ENCODE data around the gene SCUBE1.

Gene SCUBE1

DNA sequence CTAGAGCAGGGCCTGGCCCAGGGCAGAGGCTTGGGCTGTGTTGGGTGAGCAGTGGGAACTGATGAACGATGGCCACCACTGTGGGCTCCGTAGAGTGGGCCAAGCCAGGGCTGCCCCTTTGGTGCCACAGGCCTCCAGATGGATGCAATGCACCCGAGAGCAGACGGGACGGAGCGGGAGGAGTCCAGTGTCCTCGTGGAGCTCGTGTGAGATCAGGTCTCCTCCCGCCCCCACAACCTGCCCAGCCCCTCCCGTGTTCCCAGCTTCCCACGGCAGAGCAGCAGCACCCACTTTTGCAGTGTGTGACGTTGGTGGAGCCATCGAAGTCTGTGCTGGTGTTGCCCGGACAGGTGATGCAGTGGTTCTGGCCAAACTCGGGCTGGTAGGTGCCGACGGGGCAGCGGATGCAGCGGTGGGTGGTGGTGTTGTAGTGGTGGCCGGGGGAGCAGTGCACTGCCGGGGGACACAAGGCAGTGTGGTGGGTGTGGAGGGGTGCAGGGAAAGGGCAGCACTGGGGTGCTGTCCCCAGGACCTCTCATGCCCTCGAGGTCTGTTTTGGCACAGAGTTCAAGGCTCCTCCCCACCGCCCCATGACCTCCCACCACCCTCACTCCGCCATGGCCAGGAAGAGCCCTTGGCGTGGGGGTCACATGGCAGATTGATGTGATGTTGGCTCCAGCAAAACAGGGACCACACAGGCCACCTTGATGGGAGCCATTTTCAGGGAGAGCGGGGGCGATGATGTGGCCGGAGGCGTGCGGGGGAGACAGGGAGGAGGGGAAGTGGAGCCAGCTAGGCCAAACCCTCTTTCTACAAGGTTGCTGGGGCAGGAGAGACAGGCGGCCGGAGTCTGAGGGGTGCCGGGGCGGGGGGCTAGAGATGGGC, 132.3 kb downstream of the SCUBE1 start:
- no peak for DNase-seq

DNA sequence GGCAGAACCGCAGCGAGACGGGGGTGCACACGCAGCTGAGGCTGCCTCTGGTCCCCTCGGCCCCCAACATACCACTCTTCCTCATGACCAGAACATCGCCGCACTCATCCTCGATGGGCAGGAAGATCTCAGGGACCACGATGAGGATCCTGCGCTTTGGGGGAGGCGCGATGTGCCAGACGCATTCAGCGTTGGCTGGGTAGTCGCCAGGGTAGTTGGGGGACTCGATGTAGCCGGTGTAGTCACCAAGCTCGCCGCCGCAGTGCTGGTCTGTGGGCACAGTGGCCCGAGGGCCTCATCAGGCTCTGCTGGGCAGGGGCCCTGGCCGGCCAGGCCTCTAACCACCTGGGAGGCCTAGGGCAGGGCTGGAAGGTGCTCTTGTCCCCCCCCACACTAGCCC, 133.2 kb downstream of the SCUBE1 start:
- no peak for DNase-seq

DNA sequence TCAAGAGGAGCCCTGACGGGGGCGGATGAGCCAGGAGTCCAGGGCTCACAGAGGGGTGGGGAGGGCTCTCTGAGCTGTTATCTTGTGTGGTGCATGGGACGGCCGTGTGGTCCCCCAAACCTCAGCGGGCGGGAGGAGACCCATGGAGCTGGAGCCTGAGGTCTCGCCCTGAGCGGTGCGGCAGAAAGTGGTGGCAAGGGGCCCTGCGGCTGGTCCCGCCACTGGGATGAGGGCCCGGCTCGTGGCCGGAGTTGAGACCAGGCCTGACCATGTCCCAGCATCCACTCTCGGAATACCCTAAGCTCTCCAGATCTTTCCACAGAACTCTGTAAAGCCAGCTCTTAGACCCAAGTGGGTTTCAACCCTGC, 133.7 kb downstream of the SCUBE1 start:
- DNase-seq, result no peak

DNA sequence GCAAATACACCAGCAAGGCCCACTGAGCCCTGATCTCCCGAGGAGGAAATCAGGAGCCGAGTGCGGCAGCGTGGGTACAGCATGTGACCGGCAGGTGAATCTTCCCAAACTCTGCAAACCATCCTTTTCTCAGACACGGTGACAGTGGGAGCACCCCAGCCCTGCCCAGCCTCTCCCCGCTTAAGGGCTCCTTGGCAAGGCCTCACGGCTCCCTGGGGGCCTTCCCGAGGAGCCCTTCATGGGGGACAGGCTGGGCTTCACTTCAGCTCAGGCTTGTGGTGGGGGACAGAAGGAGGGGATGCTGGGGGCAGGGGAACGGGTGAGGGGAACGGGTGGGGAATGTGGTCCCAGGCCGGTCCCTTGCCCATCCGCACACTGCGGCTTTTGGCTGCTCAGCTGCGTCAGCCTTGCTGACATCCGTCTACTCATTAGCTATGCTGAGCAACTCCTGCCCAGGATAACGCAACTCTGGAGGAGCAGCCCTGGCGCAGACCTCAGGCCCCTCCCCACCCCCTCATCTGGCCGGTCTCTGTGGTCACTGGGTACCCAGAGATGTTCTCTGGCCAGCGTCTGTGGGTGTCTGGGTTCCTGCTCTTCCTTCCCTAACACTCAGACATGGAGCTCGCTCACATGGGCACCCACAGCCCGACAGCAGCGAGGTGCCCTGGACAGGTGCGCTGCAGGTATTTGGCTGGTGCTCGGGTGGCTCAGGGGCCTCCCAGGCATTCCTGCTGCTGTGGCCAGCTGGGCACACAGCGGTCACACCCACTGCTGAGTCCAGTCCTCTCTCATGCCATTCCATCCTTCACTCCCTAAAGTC, 134.3 kb downstream of the SCUBE1 start:
- no peak for DNase-seq

DNA sequence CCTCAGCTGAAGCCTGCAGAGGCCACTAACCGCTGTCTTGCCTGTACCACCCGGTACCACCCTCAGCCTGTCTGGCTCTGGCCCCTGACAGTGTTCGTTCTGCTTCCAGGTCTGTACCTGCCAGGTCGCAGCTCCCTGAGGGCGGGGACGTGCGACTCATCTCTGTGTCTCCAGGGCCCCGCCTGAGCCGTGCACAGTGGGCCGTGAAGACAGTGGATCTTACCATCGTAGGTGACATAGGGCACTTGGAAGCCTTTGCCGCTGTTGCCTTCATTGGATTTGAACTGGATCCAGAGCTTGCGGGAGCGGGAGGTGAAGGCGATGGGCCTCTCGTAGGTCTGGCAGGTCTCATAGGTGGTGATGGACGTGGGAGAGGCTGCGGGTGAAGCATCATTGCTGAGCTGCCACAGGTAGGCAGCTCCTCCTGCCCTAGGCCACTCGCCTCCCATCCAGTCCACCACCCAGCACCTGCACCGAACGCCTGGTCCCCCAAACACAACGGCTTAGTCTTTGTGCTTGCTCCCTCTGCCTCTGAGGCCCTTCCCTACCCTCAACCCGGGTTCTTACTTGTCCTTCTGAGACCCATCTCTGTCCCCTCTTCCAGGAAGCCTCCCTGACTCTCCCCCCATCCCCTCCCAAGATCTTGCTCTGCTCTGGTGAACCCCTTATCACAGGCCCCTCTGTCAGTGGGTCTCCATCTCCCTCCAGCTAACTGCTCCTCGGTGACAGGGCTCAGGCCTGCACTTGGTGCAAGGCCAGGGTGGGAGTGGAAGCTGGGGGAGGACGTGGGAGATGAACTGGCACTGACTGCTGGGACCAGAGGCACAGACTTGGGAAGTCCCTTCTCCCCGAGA, 135.1 kb downstream of the SCUBE1 start:
- DNase-seq, result no peak

DNA sequence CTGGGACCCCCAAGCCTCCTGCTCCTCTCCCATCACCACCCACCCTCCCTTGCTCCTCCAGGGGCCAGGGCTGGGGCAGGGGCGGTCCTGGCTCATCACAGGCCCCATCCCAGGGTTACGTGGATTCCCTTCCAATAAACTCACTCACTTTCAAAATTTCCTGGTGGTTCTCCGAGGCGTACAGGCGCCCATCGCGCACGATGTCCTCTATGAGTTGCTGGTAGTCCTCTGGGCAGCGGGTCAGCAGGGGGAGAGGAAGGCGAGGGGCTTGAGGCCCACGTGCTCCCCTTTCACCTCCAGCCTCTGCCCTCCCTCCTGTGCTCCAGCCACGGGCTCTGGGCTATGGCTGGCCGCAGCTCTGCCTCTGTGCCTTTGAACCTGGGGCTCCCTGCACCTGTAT, 135.8 kb downstream of the SCUBE1 start:
- DNase-seq, result no peak

DNA sequence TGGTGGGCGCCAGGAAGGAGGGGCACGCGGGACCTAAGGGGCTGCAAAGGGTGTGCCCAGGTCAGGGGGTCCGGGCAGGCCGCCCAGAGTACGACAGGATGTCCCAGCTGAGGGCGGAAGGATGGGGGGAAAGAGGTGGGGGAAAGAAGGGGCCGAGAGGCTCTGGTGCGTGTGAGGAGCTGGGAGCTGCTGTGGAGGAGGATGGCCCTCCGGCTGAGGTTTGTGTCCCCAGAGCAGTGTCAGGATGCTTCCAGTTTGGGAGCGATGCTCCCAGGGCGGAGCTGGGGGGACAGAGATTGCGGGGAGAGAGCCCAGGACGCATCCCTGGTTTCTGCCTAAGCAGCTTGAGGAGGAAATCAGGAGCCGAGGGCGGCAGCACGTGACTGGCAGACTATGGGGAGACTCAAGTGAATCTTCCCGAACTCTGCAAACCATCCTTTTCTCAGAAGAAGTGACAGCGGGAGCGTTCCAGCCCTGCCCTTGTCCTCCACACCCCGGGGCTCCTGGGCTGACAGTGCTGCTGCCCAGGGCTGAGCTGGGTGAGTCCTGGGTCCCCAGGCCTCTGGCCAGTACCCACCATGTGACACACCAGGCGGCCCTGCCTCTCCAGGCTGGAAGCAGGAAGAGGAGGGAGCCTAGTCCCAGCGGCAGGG, 136.5 kb downstream of the SCUBE1 start:
- DNase-seq, result no peak

DNA sequence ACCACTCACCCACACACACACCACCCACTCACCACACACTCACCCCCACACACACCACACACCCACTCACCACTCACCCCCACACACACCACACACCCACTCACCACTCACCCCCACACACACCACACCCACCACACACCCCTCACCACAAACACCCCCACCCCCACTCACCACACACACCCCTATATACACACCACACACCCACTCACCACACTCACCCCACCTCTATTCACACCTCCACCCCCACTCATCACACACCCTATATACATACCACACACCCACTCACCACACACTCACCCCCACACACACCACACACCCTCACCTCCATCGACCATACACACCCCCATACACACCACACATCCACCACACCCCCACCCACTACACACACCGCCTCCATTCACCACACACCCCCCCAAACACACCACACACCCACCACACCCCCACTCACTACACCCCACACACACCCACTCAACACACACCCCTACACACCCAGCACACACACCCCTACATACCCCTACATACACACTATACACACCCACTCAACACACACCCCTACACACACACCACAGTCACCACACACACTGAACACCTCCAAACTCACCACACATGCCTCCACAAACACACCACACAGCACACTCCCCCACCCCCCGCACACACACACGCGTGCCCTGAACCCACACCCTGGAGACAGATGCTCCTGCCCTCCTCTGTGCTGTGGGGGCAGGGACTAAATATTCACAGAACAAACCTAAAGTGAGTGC, 137.2 kb downstream of the SCUBE1 start:
- no peak for DNase-seq

DNA sequence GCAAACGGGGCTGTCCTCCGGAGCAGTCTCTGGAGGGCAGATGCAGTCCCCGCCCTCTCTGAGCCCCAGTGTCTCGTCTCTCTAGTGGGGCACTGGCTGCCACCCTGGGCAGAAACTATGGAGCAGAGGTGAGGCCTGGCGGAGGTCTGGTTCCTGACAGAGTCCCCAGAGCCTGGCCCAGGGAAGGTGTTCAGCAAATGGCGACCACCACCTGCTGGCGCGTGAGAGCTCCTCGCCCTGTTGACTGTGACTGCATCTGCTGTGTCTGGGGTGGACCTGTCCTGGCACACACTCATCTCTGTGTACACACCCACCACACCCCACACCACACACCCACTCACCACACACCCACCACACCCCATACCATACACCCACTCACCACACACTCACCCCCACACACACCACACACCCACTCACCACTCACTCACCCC, 137.9 kb downstream of the SCUBE1 start:
- no peak for DNase-seq

DNA sequence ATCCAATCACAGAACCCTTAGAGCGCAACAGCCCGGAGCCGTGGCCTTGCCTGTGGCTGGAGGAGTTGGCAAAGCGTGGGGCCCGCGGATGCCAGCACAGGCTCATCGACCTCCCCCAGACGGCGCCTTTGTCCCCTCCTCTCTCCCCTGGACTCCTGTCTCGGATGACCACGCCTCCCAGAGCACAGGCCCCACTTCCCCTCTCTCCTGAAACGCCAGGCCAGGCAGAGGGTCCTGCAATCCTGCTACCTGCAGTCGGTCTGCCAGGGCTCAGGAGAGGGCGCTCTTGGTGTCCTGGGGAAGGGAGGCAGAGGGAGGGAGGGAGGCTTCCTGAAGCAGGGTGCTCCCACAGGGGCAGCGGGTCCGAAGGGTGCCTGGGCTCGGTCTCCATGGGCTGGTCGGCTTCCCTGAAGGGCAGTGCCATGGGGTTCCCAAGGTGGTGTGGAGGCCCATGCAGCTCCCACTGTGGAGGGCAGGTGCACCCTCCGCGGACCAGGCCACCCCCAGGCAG, 139.6 kb downstream of the SCUBE1 start:
- DNase-seq, result no peak

DNA sequence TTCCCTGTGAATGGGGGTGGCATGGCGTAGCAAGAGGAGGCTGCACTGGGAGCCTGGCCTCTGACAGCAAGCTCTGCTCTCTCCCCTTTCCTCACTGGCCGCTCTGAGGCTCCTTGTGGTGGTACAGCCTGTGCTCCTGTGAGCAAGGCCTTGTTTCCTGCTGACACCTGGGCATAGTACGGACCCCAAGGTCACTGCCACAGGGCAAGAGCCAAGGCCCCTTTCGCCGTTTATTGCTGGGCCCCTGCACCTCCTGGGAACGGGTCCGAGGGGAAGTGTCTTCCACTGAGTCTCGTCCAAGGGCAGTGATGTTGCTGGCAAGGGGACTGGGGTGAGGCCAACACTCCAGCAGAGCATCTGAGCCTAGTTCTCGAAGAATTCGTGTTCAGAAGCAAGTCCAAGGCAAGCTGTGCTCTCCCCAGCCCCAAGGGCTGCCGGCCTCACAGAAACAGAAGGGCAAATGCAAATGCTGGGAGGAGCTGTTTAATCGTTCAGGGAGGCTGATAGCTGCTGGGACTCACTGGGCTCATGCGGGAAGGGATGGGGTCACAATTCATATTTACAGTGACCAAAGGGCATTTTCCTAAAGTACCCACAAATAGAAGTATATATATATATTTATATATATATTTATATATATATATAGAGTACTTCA, 140.3 kb downstream of the SCUBE1 start:
- DNase-seq, result no peak

DNA sequence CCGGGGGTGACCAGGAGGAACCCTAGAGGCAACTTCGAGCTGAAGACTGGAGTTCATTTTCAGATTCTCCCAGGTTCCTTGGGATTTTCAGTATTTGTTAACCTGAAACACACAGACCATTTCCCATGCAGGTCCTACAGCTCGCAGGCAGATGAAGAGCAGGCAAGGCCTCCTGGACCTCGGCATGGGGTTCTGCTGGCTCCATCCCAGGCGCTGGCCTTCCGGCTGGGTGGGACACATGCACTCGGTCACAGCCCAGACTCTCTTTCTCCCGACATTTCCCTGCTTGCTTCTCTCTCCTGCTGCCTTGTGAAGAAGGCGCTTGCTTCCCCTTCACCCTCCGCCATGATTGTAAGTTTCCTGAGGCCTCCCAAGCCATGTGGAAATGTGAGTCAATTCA, 140.8 kb downstream of the SCUBE1 start:
- no peak for DNase-seq

DNA sequence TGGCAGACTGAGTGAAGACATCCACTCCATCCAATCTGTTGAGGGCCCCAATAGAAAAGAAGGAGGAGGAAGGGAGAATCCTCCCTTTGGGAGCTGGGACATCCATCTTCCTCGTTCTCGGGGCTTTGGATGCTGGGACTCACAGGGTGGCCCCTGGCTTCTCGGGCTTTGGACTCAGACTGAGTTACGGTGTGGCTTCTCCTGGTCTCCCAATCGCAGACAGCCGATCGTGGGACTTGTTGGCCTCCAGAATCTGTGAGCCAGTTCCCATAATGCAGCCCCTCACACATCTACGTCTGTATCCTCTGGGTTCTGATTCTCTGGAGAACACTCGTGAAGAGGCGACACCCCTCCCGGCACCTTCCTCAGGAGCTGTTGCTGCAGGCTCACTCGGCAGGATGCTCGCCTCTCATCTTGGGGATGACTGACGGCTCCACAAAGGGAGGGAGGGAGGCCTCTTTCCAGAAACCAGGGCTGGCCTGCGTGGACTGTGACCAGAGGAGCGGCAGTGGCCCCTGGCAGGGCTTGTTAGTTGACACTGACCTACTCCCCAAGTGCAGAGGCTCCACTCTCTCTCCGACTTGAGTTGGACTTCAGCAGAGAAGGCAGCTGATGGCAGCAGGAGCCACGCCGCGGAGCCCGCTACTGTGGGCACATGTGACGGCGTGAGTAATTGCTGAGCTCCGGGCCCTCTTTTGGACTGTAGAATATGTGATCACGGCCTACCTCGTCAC, 141.5 kb downstream of the SCUBE1 start:
- no peak for DNase-seq

DNA sequence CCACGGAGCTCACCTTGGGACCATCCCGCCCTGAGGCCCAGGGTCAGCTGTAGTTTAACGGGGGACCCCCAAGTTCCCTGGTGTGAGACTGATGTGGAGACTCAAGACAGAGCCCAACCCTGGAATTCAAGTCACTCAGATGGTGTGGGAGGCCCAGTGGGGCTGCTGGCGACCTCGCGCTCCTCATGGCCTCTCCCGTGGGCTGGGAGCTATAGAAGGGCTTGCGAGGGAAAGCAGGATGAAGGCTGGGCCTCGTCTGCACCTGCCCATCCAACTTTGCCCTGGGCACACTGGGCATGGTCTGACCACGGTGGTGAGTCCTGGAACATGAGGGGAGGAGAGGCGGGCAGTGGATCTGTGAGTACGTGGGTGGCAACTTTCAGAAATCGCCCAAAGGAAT, 142.6 kb downstream of the SCUBE1 start:
- no peak for DNase-seq

DNA sequence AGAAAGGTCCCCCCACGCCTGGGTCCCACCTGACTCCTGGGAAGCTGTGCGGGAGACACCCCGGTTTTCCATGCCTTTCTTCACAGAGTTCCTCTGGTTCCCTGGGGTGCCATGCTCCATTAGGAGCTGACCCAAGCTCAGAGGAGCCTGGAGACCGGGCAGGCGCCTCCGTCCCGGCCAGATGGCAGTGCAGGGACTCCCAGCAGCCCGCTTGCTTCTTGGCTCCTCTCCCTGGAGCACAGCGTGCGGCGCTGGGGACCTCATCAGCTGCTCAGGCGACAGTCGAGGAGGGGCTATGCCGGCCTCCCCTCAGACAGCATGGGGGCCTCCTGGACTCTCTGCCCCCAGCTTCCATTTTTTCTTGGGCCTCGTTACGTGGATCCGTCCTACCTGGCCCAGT, 143.1 kb downstream of the SCUBE1 start:
- DNase-seq, result no peak

DNA sequence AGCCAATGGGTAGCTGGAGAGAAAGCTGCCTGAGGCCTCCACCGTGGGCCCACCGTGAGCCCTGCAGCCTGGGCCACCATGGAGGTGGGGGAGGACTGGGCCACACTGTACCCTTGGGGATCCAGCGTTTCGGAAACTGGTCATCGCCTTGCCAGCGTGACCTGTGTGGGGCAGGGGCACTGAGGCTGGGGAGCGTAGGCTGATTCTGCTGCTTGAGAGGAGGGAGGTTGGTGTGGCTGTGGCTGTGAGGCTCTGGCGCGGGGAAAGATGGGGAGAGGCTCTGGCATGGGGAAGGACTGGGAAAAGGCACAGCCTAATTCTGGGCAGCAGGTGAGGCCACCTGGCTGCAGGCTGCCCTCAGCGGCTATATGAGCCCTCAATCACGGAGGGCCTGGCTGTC, 143.6 kb downstream of the SCUBE1 start:
- no peak for DNase-seq

DNA sequence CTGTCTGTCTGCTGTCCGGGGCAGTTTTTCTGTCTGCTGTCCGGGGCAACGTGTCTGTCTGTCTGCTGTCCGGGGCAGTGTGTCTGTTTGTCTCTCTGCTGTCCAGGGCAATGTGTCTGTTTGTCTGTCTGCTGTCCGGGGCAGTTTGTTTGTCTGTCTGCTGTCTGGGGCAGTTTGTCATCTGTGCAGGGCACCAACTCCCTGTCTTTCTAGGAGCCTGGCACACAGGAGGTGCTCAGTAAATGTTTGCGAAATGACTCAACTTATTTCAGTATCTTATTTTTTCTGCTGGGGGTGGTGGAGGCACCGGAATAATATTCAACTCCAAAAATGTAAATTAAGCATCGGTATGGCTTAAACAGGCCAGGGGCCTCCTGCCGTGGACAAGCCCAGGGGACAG, 144.2 kb downstream of the SCUBE1 start:
- no peak for DNase-seq

DNA sequence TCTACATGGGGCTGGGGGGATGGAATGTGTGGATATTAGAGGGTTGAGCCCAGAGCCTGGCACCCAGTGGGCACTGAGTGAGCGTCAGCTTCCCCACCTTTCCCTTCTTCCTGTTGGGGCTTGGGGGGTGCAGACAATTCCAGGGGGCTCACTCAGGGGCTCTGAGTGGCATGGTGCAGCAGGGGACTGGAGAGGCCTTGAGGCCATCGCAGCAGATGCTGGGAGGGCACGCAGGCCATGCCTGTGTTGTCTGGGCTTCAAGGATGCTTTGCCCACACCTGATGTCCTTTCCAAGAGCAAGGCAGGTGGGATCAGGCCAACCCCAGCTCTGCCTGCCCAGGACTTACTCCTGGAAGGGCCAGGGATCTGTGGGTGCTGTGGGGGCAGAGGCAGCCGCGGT, 145.0 kb downstream of the SCUBE1 start:
- no peak for DNase-seq

DNA sequence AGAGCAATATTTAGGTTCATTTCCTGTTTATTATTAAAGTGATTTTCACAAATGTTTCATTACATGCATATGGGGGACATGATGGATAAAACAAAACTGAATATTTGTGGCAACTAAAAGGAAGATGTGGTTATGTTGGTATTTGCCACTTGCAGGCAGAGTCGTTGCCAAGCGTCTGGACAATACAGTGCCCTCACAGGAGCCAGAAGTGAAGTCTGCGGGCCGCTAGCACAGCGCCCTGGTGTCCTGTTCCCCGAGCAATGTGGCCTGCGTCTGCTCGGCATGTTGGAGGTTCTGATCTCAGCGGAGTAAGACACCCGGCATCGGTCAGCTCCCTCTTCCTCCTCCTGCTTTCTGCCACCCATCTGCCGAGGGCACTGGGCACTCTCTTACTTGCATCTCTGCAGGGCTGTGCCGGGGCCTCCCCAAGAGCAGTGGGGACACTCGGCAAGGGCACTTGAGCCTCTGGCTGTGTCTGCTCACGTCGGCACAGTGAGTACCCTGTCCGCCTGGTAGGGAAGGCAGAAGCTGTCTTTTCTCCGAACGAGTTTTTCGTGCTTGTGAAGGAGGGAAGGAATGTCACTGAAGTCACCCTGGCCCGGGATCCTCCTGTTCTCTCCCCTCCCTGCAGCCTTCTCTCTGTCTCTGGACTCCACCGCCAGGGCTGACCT, 145.8 kb downstream of the SCUBE1 start:
- DNase-seq, result no peak

DNA sequence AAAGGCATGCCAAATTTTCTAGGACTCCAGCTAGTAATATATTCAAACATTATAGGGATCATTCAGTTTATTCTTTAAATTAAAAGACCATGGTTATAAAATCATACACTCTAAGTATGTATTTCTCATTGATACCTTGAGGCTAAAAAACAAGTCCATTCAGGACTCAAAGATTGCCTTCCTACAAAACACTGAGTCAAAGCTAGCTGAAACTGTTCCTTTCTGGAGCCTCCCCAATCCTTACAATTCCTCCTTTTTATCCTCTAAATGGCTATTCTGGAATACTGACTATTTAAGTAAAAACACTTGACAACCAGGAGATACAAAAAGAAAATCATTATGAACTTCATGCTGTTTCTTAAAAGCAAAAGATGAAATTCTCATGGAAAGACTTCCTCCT, 151.3 kb downstream of the SCUBE1 start:
- DNase-seq, result no peak

Data from NCI-H146 (cell line).